K562 (cell line): ENCODE data around the gene ETS1. TPM values are rescaled to one million over a fixed set of nuclear protein-coding genes. Genes with fewer than 3 reads are reported as not detected.
A peak's percentile ranks its signal among the peaks of the same experiment; 100 is the strongest.

Experiments
- ATAC-seq: fragments of 200-7000 bp; cut with Tn5 transposase; 3 replicates; pipeline ENCODE4 v1.9.1; 2020; ENCODE audit warnings: moderate library complexity
- BruUV-seq: library from RNA; stranded (reverse); fragments of 400-500 nt; replicated peaks from 2 replicates; lab custom pipeline; 2021; lab: Mats Ljungman, UMichigan
- CTCF ChIA-PET: fragments of 300-600 bp; formaldehyde crosslinking; extraction: SDS; loops from one replicate; lab custom pipeline; 2021; ENCODE audit warnings: low intra/inter-chr PET ratio; lab: Yijun Ruan, JAX
- POLR2A ChIA-PET: fragments of 300-600, 350-650 bp; sonication (Branson Sonifier 250); formaldehyde crosslinking; extraction: SDS; loops from one replicate; lab custom pipeline; 2021; ENCODE audit warnings: antibody characterized with exemption, inconsistent platforms; lab: Yijun Ruan, JAX
- DNase-seq, 4 experiments: peaks; one replicate each; pipeline versions ENCODE4 v3.0.0 to v3.0.0-alpha.2; 2011 to 2018; ENCODE audit warnings: low spot score in 3 of 4, mixed read lengths in 3 of 4; ENCODE audit errors: extremely low read depth in 1 of 4
- FAIRE-seq: peaks from 2 replicates; lab custom pipeline; 2011; peaks lifted over from hg19 to GRCh38; lab: Jason Lieb, UNC
- H2AFZ ChIP-seq: 2 replicates; pipeline ENCODE4 v1.6.0; 2011; ENCODE audit warnings: low read depth, low read length, control low read depth, inconsistent platforms
- H3K27ac ChIP-seq: fragments of 200-600 bp; 3 replicates; pipeline ENCODE4 v1.8.0; 2011; ENCODE audit warnings: low read depth, mild to moderate bottlenecking, control low read depth, inconsistent platforms, low read length, moderate library complexity, mixed read lengths; ENCODE audit errors: extremely low read depth
- H3K27me3 ChIP-seq, 2 experiments: fragments of 300-600 bp in 1 of 2; 2 replicates in 1 of 2; 3 replicates in 1 of 2; pipeline versions ENCODE4 v1.6.0 to v1.8.0; 2011; ENCODE audit warnings: inconsistent platforms in 2 of 2, low read length in 2 of 2, mild to moderate bottlenecking in 1 of 2, mixed read lengths in 1 of 2, moderate library complexity in 1 of 2; ENCODE audit not compliant: control insufficient read depth in 2 of 2, insufficient read depth in 2 of 2
- H3K36me3 ChIP-seq: fragments of 300-600 bp; 3 replicates; pipeline ENCODE4 v1.8.0; 2011; ENCODE audit warnings: mild to moderate bottlenecking, low read length, inconsistent platforms; ENCODE audit not compliant: control insufficient read depth, insufficient read depth
- H3K4me1 ChIP-seq, 2 experiments: fragments of 200-600 bp in 1 of 2; replicated peaks in 1 of 2; 2 replicates in 1 of 2; 3 replicates in 1 of 2; pipeline versions ENCODE4 v1.5.1 to v1.8.0; 2011; ENCODE audit warnings: inconsistent platforms in 2 of 2, low read length in 2 of 2, mild to moderate bottlenecking in 1 of 2, mixed read lengths in 1 of 2, moderate library complexity in 1 of 2; ENCODE audit not compliant: control insufficient read depth in 2 of 2, insufficient read depth in 2 of 2
- H3K4me2 ChIP-seq: 2 replicates; pipeline ENCODE4 v1.6.1; 2011; ENCODE audit warnings: low read length, control low read depth, inconsistent platforms, mixed read lengths; ENCODE audit not compliant: insufficient read depth
- H3K4me3 ChIP-seq: fragments of 200-600 bp; sonication (generic), shearing (Covaris generic); 2 replicates; pipeline ENCODE4 v1.5.1; 2016; ENCODE audit warnings: control low read depth, inconsistent platforms
- H3K79me2 ChIP-seq: fragments of 200-600 bp; 3 replicates; pipeline ENCODE4 v1.8.0; 2011; ENCODE audit warnings: low read length, inconsistent platforms; ENCODE audit not compliant: control insufficient read depth, insufficient read depth
- H3K9ac ChIP-seq, 2 experiments: 2 replicates each; pipeline versions ENCODE4 v1.6.0 to v1.6.1; 2011; ENCODE audit warnings: low read depth in 2 of 2, low read length in 2 of 2, control low read depth in 1 of 2, inconsistent platforms in 1 of 2, mild to moderate bottlenecking in 1 of 2, mixed read lengths in 1 of 2; ENCODE audit not compliant: insufficient read depth in 1 of 2
- H3K9me1 ChIP-seq: one replicate; pipeline ENCODE4 v1.6.0; 2011; ENCODE audit warnings: inconsistent platforms, mild to moderate bottlenecking, low read length, moderate library complexity; ENCODE audit not compliant: control insufficient read depth, insufficient read depth
- H3K9me3 ChIP-seq: replicated peaks from 2 replicates; pipeline ENCODE4 v1.5.1; 2011; ENCODE audit warnings: low read depth, low read length, inconsistent platforms; ENCODE audit not compliant: control insufficient read depth, insufficient read depth
- H4K20me1 ChIP-seq: replicated peaks from 2 replicates; pipeline ENCODE4 v1.6.1; 2011; ENCODE audit warnings: low read length, inconsistent platforms, mixed read lengths; ENCODE audit not compliant: control insufficient read depth, insufficient read depth
- CREM ChIP-seq: IDR thresholded peaks from 2 replicates; pipeline ENCODE4 v1.6.1; 2014; ENCODE audit warnings: antibody characterized with exemption, low read depth
- FOS ChIP-seq: IDR thresholded peaks from 3 replicates; pipeline ENCODE4 v1.6.1; 2011; ENCODE audit not compliant: insufficient read length; ENCODE audit errors: extremely low read depth
- HNRNPUL1 ChIP-seq: fragments of 200-400 bp; formaldehyde crosslinking; IDR thresholded peaks from 2 replicates; pipeline ENCODE4 v1.6.1; 2017; ENCODE audit warnings: low read length
- LCOR ChIP-seq: sonication (generic); formaldehyde crosslinking; IDR thresholded peaks from 2 replicates; pipeline ENCODE4 v1.8.0; 2022; ENCODE audit warnings: mild to moderate bottlenecking, missing genetic modification reagents
- POLR2G ChIP-seq: fragments of 200-400 bp; formaldehyde crosslinking; IDR thresholded peaks from 2 replicates; pipeline ENCODE4 v1.6.1; 2017; ENCODE audit warnings: low read depth, mild to moderate bottlenecking, antibody characterized with exemption, low read length, moderate library complexity
- PPARD ChIP-seq: fragments of 250-450 bp; sonication (Bioruptor Pico); IDR thresholded peaks from 2 replicates; pipeline ENCODE4 v1.8.0; 2022; ENCODE audit warnings: inconsistent platforms, mild to moderate bottlenecking, moderate library complexity
- PYGO2 ChIP-seq: fragments of 450-650 bp; IDR thresholded peaks from 2 replicates; pipeline ENCODE4 v1.6.1; 2016; ENCODE audit warnings: mild to moderate bottlenecking, missing genetic modification characterization, moderate library complexity, missing compliant biosample characterization
- SMARCC2 ChIP-seq: fragments of 450-650 bp; IDR thresholded peaks from 2 replicates; pipeline ENCODE4 v1.6.1; 2017; ENCODE audit warnings: antibody characterized with exemption, moderate library complexity, mild to moderate bottlenecking, low read depth
- ZFPM2 ChIP-seq: fragments of 250-450 bp; sonication (Bioruptor Pico); IDR thresholded peaks from 2 replicates; pipeline ENCODE4 v1.5.1; 2022; ENCODE audit warnings: mild to moderate bottlenecking
- ZKSCAN3 ChIP-seq: fragments of 250-450 bp; sonication (Bioruptor Pico); IDR thresholded peaks from 2 replicates; pipeline ENCODE4 v1.4.0; 2020
- ZNF134 ChIP-seq: fragments of 250-450 bp; sonication (Bioruptor Pico); conservative IDR thresholded peaks from 2 replicates; pipeline ENCODE4 v1.4.0; 2020
- ZNF140 ChIP-seq: fragments of 250-450 bp; sonication (Bioruptor Pico); IDR thresholded peaks from 2 replicates; pipeline ENCODE4 v1.8.0; 2021; ENCODE audit warnings: moderate library complexity, mild to moderate bottlenecking, inconsistent platforms
- ZNF146 ChIP-seq: IDR thresholded peaks from one replicate; pipeline ENCODE4 v1.6.1; 2018; ENCODE audit warnings: missing compliant biosample characterization; ENCODE audit not compliant: unreplicated experiment
- ZNF3 ChIP-seq: fragments of 250-450 bp; sonication (Bioruptor Pico); IDR thresholded peaks from 2 replicates; pipeline ENCODE4 v1.5.0; 2021; ENCODE audit warnings: mild to moderate bottlenecking, moderate library complexity
- ZNF780A ChIP-seq: fragments of 250-450 bp; sonication (Bioruptor Pico); IDR thresholded peaks from 2 replicates; pipeline ENCODE4 v1.5.0; 2021; ENCODE audit warnings: mild to moderate bottlenecking
- WGBS: fragments of 100-300 bp; shearing (Covaris generic); methylation state at CpG from one replicate; pipeline ENCODE4 v1.1.6; 2016; ENCODE audit warnings: low coverage, mixed read lengths; ENCODE audit not compliant: insufficient coverage; ENCODE audit errors: missing lambda C conversion rate; 5-methylcytosine and 5-hydroxymethylcytosine counted together
- in situ Hi-C: fragments of 300-500 bp; cut with MboI; formaldehyde crosslinking; loops from 4 replicates; pipeline ENCODE4 v1.15.0; 2018; ENCODE audit warnings: inconsistent platforms, mixed read lengths
- intact Hi-C: fragments of 100-400 bp; cut with micrococcal nuclease; formaldehyde crosslinking; loops from 2 replicates; pipeline ENCODE4 v1.14.2; 2022
- polyA plus RNA-seq, 8 experiments: library from polyadenylated mRNA; depleted of rRNA in 4 of 8; stranded (reverse) in 5 of 8; unstranded in 3 of 8; fragments of >200 nt; fragmentation: Nextera tagmentation in 2 of 8; fragmentation: Illumina TruSeq in 1 of 8; extraction: Ambion mirVana in 2 of 8; extraction: Trizol in 1 of 8; gene quantifications; 2 replicates each; pipeline versions ENCODE4 v1.2.1 to v1.2.3, GENCODE V29; 2011 to 2014; ENCODE audit warnings: inconsistent platforms in 1 of 8, missing spikeins in 1 of 8
- total RNA-seq, 7 experiments: library from RNA; depleted of rRNA in 6 of 7; stranded (reverse); fragments of >200 nt in 6 of 7; fragmentation: Illumina TruSeq in 2 of 7; extraction: Trizol in 2 of 7; gene quantifications; 2 replicates each; pipeline versions ENCODE4 v1.2.1 to v1.2.3, GENCODE V29; 2011 to 2021; ENCODE audit warnings: low replicate concordance in 1 of 7
- TF ChIP-seq, protein P1 (sequence below): sonication (generic); formaldehyde crosslinking; IDR thresholded peaks from 2 replicates; pipeline ENCODE4 v1.8.1; 2022; ENCODE audit warnings: missing genetic modification reagents
- TF ChIP-seq, protein P2 (sequence below): fragments of 250-450 bp; sonication (Bioruptor Pico); IDR thresholded peaks from 2 replicates; pipeline ENCODE4 v1.4.0; 2020; ENCODE audit warnings: mild to moderate bottlenecking
- TF ChIP-seq, protein P3 (sequence below): fragments of 450-650 bp; formaldehyde crosslinking; IDR thresholded peaks from 2 replicates; pipeline ENCODE4 v1.4.0; 2020; ENCODE audit warnings: mild to moderate bottlenecking, moderate library complexity
- TF ChIP-seq, protein P4 (sequence below): fragments of 200-800 bp; sonication (Bioruptor generic); IDR thresholded peaks from 2 replicates; pipeline ENCODE4 v1.6.1; 2017; ENCODE audit warnings: missing genetic modification characterization, missing compliant biosample characterization

Gene ETS1
- total and polyA plus RNA-seq, 9 of the 15 experiments (the other 6 are each of a cell fraction or from before 2014, with no cell fraction given) = 0.04 to 1.4 (median 0.23) TPM

DNA sequence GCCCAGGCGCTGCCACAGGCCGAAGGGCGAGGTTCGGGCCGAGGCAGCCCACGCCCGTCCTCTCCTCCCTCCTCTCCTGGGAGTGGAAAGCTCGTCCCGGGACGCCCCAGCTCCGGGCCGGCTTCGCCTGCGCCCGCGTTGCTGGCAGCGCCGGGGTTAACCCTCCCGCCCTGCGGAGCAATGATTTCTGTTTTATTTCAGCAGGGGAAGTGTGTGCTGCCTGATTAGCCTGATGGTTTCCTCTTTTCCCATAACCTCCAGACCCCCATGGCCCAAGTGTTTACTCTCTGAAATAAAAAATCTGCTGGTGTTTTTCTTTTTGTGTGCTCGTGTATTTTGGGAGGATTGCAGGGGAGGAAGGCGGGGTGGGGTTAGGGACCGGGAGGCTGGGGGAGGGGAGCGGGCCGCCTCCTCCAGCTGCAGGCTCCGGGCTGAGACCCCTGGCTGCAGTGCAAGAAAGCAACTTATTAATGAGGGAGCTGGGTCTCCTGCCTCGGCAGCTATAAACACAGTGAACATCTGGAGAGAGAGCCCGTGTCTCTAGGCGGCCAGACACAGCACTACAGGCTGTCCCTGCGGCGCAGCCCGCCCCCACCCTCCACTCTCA, 38.6 kb downstream of the ETS1 start:
- POLR2A ChIA-PET = interaction anchor here (1.0 kb wide), 1 partner anchor 13 kb away, joined by 3 read pairs; no protein-coding TSS in a partner anchor
- Histone ChIP-seq H3K4me2 (no peak overlapping the region), H4K20me1 (no peaks in the 10 kb centered on the region), H3K27ac (no peak overlapping the region), H2AFZ (no peak overlapping the region), H3K9me3 (no peaks in the 10 kb centered on the region), H3K4me3 (no peak overlapping the region), H3K79me2 (no peaks in the 10 kb centered on the region), H3K9me1 (no peaks in the 10 kb centered on the region), H3K27me3 (peaks cover 0 to 8% of the 10 kb centered on the region in 2 experiments; a peak in 2 of 5 replicates), H3K36me3 (no peaks in the 10 kb centered on the region), H3K9ac (no peak overlapping the region), H3K4me1 (peaks cover 0 to 4% of the 10 kb centered on the region in 2 experiments; a peak in 3 of 5 replicates)
- DNase-seq = no peak
- BruUV-seq = no TSS peak
- FAIRE-seq = no peak
- in situ Hi-C loops = no loop called here
- peak; percentile 51 for ATAC-seq
- intact Hi-C loops = no loop called here
- CTCF ChIA-PET = no interaction called here
- 0% methylated on average over 14 of the region's 32 CpGs for WGBS
- no peak for TF ChIP-seq ZKSCAN3 (CRISPR knock-in tag)
- no peak for TF ChIP-seq ZNF3 (CRISPR knock-in tag)
- TF ChIP-seq HNRNPUL1 = no peak
- no peak for TF ChIP-seq POLR2G
- TF ChIP-seq, protein P1, sequence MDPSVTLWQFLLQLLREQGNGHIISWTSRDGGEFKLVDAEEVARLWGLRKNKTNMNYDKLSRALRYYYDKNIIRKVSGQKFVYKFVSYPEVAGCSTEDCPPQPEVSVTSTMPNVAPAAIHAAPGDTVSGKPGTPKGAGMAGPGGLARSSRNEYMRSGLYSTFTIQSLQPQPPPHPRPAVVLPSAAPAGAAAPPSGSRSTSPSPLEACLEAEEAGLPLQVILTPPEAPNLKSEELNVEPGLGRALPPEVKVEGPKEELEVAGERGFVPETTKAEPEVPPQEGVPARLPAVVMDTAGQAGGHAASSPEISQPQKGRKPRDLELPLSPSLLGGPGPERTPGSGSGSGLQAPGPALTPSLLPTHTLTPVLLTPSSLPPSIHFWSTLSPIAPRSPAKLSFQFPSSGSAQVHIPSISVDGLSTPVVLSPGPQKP (CRISPR knock-in tag) = no peak
- TF ChIP-seq, protein P2, sequence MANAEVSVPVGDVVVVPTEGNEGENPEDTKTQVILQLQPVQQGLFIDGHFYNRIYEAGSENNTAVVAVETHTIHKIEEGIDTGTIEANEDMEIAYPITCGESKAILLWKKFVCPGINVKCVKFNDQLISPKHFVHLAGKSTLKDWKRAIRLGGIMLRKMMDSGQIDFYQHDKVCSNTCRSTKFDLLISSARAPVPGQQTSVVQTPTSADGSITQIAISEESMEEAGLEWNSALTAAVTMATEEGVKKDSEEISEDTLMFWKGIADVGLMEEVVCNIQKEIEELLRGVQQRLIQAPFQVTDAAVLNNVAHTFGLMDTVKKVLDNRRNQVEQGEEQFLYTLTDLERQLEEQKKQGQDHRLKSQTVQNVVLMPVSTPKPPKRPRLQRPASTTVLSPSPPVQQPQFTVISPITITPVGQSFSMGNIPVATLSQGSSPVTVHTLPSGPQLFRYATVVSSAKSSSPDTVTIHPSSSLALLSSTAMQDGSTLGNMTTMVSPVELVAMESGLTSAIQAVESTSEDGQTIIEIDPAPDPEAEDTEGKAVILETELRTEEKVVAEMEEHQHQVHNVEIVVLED (CRISPR knock-in tag) = no peak
- no peak for TF ChIP-seq ZFPM2 (CRISPR knock-in tag)
- no peak for TF ChIP-seq ZNF780A (CRISPR knock-in tag)
- TF ChIP-seq CREM = no peak
- TF ChIP-seq PYGO2 (tag) = no peak
- no peak for TF ChIP-seq FOS
- no peak for TF ChIP-seq SMARCC2
- TF ChIP-seq ZNF134 (CRISPR knock-in tag) = 0 out of 2 replicates have a peak, but pooled peaks have one; percentile 22
- TF ChIP-seq, protein P3, sequence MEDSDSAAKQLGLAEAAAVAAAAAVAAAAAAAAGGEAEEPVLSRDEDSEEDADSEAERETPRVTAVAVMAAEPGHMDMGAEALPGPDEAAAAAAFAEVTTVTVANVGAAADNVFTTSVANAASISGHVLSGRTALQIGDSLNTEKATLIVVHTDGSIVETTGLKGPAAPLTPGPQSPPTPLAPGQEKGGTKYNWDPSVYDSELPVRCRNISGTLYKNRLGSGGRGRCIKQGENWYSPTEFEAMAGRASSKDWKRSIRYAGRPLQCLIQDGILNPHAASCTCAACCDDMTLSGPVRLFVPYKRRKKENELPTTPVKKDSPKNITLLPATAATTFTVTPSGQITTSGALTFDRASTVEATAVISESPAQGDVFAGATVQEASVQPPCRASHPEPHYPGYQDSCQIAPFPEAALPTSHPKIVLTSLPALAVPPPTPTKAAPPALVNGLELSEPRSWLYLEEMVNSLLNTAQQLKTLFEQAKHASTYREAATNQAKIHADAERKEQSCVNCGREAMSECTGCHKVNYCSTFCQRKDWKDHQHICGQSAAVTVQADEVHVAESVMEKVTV (CRISPR knock-in tag) = no peak
- TF ChIP-seq PPARD (CRISPR knock-in tag) = no peak
- TF ChIP-seq ZNF146 (CRISPR knock-in tag) = no peak
- TF ChIP-seq, protein P4, sequence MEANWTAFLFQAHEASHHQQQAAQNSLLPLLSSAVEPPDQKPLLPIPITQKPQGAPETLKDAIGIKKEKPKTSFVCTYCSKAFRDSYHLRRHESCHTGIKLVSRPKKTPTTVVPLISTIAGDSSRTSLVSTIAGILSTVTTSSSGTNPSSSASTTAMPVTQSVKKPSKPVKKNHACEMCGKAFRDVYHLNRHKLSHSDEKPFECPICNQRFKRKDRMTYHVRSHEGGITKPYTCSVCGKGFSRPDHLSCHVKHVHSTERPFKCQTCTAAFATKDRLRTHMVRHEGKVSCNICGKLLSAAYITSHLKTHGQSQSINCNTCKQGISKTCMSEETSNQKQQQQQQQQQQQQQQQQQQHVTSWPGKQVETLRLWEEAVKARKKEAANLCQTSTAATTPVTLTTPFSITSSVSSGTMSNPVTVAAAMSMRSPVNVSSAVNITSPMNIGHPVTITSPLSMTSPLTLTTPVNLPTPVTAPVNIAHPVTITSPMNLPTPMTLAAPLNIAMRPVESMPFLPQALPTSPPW (CRISPR knock-in tag) = peak; percentile 47; the same call in 1 of the 2 replicates
- TF ChIP-seq LCOR (CRISPR knock-in tag) = no peak
- TF ChIP-seq ZNF140 (CRISPR knock-in tag) = no peak
